ENCODE measurements around the gene PRM3.

DNA sequence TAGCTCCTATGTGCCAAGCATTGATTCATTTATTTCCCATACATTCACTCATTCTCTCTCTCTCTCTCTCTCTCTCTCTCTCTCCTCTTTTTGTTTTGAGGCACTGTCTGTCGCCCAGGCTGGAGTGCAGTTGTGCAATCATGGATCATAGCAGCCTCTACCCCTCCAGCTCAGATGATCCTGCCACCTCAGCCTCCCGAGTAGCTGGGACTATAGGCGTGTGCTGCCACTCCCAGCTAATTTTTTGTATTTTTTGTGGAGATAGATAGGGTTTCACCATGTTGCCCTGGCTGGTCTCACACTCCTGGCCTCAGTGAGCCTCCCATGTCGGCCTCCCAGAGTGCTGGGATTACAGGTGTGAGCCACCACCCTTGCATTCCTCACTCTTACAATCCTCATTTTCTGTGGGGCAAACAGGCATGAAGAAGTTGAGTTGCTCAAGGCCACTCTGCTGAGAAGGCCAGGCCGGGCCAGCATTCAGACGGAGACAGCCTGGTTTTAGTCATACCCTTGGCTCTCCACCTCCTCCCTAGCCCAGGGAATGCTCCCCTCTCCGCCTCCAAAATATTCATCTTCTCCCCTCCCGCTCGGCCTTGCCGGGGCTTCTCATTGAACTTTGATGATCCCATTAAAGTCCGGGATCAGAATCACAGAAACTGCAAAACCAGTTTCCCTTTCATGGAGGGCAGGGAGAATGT, 3.6 kb upstream of the PRM3 start:
- TF ChIP-seq, protein P1, sequence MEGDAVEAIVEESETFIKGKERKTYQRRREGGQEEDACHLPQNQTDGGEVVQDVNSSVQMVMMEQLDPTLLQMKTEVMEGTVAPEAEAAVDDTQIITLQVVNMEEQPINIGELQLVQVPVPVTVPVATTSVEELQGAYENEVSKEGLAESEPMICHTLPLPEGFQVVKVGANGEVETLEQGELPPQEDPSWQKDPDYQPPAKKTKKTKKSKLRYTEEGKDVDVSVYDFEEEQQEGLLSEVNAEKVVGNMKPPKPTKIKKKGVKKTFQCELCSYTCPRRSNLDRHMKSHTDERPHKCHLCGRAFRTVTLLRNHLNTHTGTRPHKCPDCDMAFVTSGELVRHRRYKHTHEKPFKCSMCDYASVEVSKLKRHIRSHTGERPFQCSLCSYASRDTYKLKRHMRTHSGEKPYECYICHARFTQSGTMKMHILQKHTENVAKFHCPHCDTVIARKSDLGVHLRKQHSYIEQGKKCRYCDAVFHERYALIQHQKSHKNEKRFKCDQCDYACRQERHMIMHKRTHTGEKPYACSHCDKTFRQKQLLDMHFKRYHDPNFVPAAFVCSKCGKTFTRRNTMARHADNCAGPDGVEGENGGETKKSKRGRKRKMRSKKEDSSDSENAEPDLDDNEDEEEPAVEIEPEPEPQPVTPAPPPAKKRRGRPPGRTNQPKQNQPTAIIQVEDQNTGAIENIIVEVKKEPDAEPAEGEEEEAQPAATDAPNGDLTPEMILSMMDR (IDR thresholded peaks at IDR 0.05), result no peak
- no peak for TF ChIP-seq POLR2A (IDR thresholded peaks at IDR 0.05)
- TF ChIP-seq EP300 (IDR thresholded peaks at IDR 0.05), result no peak

Measured in sigmoid colon (tissue), 4 donors.